ELF-1 (cell line): ENCODE measurements around the gene TNFSF10.
"Not testable (repeated sequence)": the region's sequence is repeated elsewhere in the genome, so short reads cannot be mapped to it uniquely, and the experiment has no call there.

ENCODE experiments used
- DNase-seq: peaks from one replicate; pipeline ENCODE4 v3.0.0-alpha.2; 2016; ENCODE audit warnings: low read depth, low spot score

TNFSF10 gene

GRCh38 chr3:172544404-172544803, 21.2 kb upstream of the TNFSF10 start:
- no peak for DNase-seq

- no peak for DNase-seq
Observed at GRCh38 chr3:172543884-172544283, 20.7 kb upstream of the TNFSF10 start.

- no peak for DNase-seq
Observed at GRCh38 chr3:172543419-172543818, 20.2 kb upstream of the TNFSF10 start.

GRCh38 chr3:172542999-172543398, 19.8 kb upstream of the TNFSF10 start:
- DNase-seq, result no peak

- DNase-seq, result no peak
Observed at GRCh38 chr3:172541945-172542488, 18.8 kb upstream of the TNFSF10 start.

- DNase-seq, result no peak
Observed at GRCh38 chr3:172540049-172540448, 16.8 kb upstream of the TNFSF10 start.

- DNase-seq, result no peak
Observed at GRCh38 chr3:172539273-172539672, 16.0 kb upstream of the TNFSF10 start.

GRCh38 chr3:172538368-172539151, 15.3 kb upstream of the TNFSF10 start:
- DNase-seq, result no peak

- DNase-seq, result no peak
Observed at GRCh38 chr3:172537507-172538158, 14.4 kb upstream of the TNFSF10 start.

GRCh38 chr3:172536993-172537419, 13.8 kb upstream of the TNFSF10 start:
- no peak for DNase-seq

GRCh38 chr3:172536505-172536904, 13.3 kb upstream of the TNFSF10 start:
- DNase-seq, result no peak

GRCh38 chr3:172530566-172530965, 7.3 kb upstream of the TNFSF10 start:
- no peak for DNase-seq

- DNase-seq, result no peak
Observed at GRCh38 chr3:172530101-172530561, 6.9 kb upstream of the TNFSF10 start.

- no peak for DNase-seq
Observed at GRCh38 chr3:172528677-172529076, 5.4 kb upstream of the TNFSF10 start.

- DNase-seq, result no peak
Observed at GRCh38 chr3:172527306-172527705, 4.1 kb upstream of the TNFSF10 start.

GRCh38 chr3:172525116-172525613, 1.9 kb upstream of the TNFSF10 start:
- no peak for DNase-seq

GRCh38 chr3:172524611-172525010, 1.4 kb upstream of the TNFSF10 start:
- no peak for DNase-seq

- DNase-seq, result not testable (repeated sequence)
Observed at GRCh38 chr3:172521837-172522726, 1.1 kb downstream of the TNFSF10 start.

GRCh38 chr3:172520301-172520831, 2.9 kb downstream of the TNFSF10 start:
- DNase-seq, result no peak

GRCh38 chr3:172519740-172520139, 3.5 kb downstream of the TNFSF10 start:
- no peak for DNase-seq

GRCh38 chr3:172518929-172519640, 4.1 kb downstream of the TNFSF10 start:
- DNase-seq, result no peak
